ENCODE results near the gene ODF4. TPM values are rescaled to one million over a fixed set of nuclear protein-coding genes. Genes with fewer than 3 reads are reported as not detected.

The ODF4 gene
- total RNA-seq, 4 donors from 2014 or later = not detected

- H3K36me3 ChIP-seq = peaks cover 0 to 48% of the 10 kb centered on the region in 2 donors
- no peak for DNase-seq
- peak overlapping the region; percentile 84 to 94 (median 92) for H3K27ac ChIP-seq
- no peak for TF ChIP-seq CTCF (IDR thresholded peaks at IDR 0.05 in 4 of 5, conservative IDR thresholded peaks at IDR 0.05 in 1 of 5)
- TF ChIP-seq POLR2A (IDR thresholded peaks at IDR 0.05) = no peak
- intact Hi-C loops (cut with DNase I; ENCODE audit: low total_unique reads) = no loop called here
- in situ Hi-C loops (cut with MboI; ENCODE audit: low sequenced_read_pairs in 4 of 4) = no loop called here
- H3K4me1 ChIP-seq = peaks cover 25 to 27% of the 10 kb centered on the region in 2 donors
- peak overlapping the region; percentile 67 to 88 (median 87) for H3K4me3 ChIP-seq
- no peaks in the 10 kb centered on the region for H3K9me3 ChIP-seq
- H3K27me3 ChIP-seq = no peaks in the 10 kb centered on the region
- ATAC-seq = no peak
Measured at GRCh38 chr17:8382052-8382879, 42.6 kb downstream of the ODF4 start.

- no peaks in the 10 kb centered on the region for H3K27me3 ChIP-seq
- intact Hi-C loops (cut with DNase I; ENCODE audit: low total_unique reads) (loop anchor here (1.0 kb wide), 2 partner anchors 52 to 88 kb away; partner anchors contain the start of genes NDEL1 and SLC25A35), in situ Hi-C loops (cut with MboI; ENCODE audit: low sequenced_read_pairs in 4 of 4) (no loop called here)
- peaks cover 0 to 43% of the 10 kb centered on the region in 2 donors for H3K36me3 ChIP-seq
- DNase-seq = no peak
- H3K9me3 ChIP-seq = no peaks in the 10 kb centered on the region
- H3K4me3 ChIP-seq = peak overlapping the region; percentile 67 to 88 (median 87)
- TF ChIP-seq CTCF (IDR thresholded peaks at IDR 0.05 in 4 of 5, conservative IDR thresholded peaks at IDR 0.05 in 1 of 5) (no peak), POLR2A (IDR thresholded peaks at IDR 0.05) (no peak)
- ATAC-seq = peak; percentile 9 to 16
- peaks cover 25% of the 10 kb centered on the region in 2 donors for H3K4me1 ChIP-seq
- peak overlapping the region; percentile 84 to 94 (median 92) for H3K27ac ChIP-seq
Measured at GRCh38 chr17:8382880-8383142, 43.2 kb downstream of the ODF4 start.

GRCh38 chr17:8383143-8383822 lies 43.6 kb downstream of the ODF4 start, which contains the start of gene RPL26:
Gene RPL26 (minus strand): TSS chr17:8383193. CDS start chr17:8382310, 883 bp downstream.
- H3K4me1 ChIP-seq = peaks cover 25% of the 10 kb centered on the region in 2 donors

GRCh38 chr17:8384801-8385378 lies 45.2 kb downstream of the ODF4 start:
- TF ChIP-seq CTCF (IDR thresholded peaks at IDR 0.05 in 4 of 5, conservative IDR thresholded peaks at IDR 0.05 in 1 of 5) (no peak), POLR2A (IDR thresholded peaks at IDR 0.05) (no peak)
- Histone ChIP-seq H3K4me1 (peaks cover 25% of the 10 kb centered on the region in 2 donors), H3K9me3 (no peaks in the 10 kb centered on the region), H3K4me3 (no peak overlapping the region), H3K27ac (no peak overlapping the region), H3K27me3 (no peaks in the 10 kb centered on the region), H3K36me3 (peaks cover 0 to 22% of the 10 kb centered on the region in 2 donors)
- intact Hi-C loops (cut with DNase I; ENCODE audit: low total_unique reads) = no loop called here
- DNase-seq = no peak
- in situ Hi-C loops (cut with MboI; ENCODE audit: low sequenced_read_pairs in 4 of 4) = no loop called here
- ATAC-seq = no peak

More at GRCh38 chr17:8383143-8383822, 43.6 kb downstream of the ODF4 start, which contains the start of gene RPL26:
- H3K27ac ChIP-seq = peak within 1 kb of the TSS; percentile 84 to 94 (median 92)
- intact Hi-C loops (cut with DNase I; ENCODE audit: low total_unique reads) = loop anchor here (1.0 kb wide), 2 partner anchors 52 to 88 kb away; partner anchors contain the start of genes NDEL1 and SLC25A35
- in situ Hi-C loops (cut with MboI; ENCODE audit: low sequenced_read_pairs in 4 of 4) = no loop called here
- ATAC-seq (peak; percentile 93 to 96), DNase-seq (peak; percentile 96 to 98)
- TF ChIP-seq CTCF (IDR thresholded peaks at IDR 0.05 in 4 of 5, conservative IDR thresholded peaks at IDR 0.05 in 1 of 5) = peak; percentile 96 to 100 (median 100)
- TF ChIP-seq POLR2A (IDR thresholded peaks at IDR 0.05) = peak; percentile 84
- H3K27me3 ChIP-seq = no peaks in the 10 kb centered on the region
- H3K36me3 ChIP-seq = peaks cover 0 to 38% of the 10 kb centered on the region in 2 donors
- no peaks in the 10 kb centered on the region for H3K9me3 ChIP-seq
- H3K4me3 ChIP-seq = peak within 1 kb of the TSS; percentile 67 to 88 (median 87)

Data from gastrocnemius medialis (tissue), 4 donors.